GM12878 (cell line): ENCODE data around the gene LNX2. TPM values are rescaled to one million over a fixed set of nuclear protein-coding genes. Genes with fewer than 3 reads are reported as not detected.

Source experiments
- ATAC-seq: fragments of 200-7000 bp; cut with Tn5 transposase; 3 replicates; pipeline ENCODE4 v1.9.1; 2020; ENCODE audit warnings: mild to moderate bottlenecking, moderate library complexity
- Bru-seq: library from RNA; stranded (reverse); fragments of 400-500 nt; gene quantifications from one replicate; lab custom pipeline; 2021; lab: Mats Ljungman, UMichigan
- BruChase-seq, 2 experiments: library from RNA; stranded (reverse); fragments of 400-500 nt; gene quantifications; one replicate each; lab custom pipeline; 2021; lab: Mats Ljungman, UMichigan
- BruUV-seq: library from RNA; stranded (reverse); fragments of 400-500 nt; replicated peaks from 2 replicates; lab custom pipeline; 2021; lab: Mats Ljungman, UMichigan
- CTCF ChIA-PET: fragments of 300-600 bp; sonication (Branson Sonifier 250); formaldehyde crosslinking; extraction: SDS; loops from one replicate; lab custom pipeline; 2021; ENCODE audit warnings: inconsistent platforms; lab: Yijun Ruan, JAX
- POLR2A ChIA-PET: fragments of 350-600 bp; formaldehyde crosslinking; extraction: SDS; loops from one replicate; lab custom pipeline; 2021; ENCODE audit warnings: inconsistent platforms; lab: Charles Lee
- RAD21 ChIA-PET: fragments of 300-600 bp; sonication (Branson Sonifier 250); formaldehyde crosslinking; loops from one replicate; lab custom pipeline; 2023; ENCODE audit warnings: antibody characterized with exemption; ENCODE audit not compliant: unreplicated experiment; lab: Charles Lee
- SMC1A ChIA-PET: fragments of 300-600 bp; sonication (Branson Sonifier 250); formaldehyde crosslinking; loops from one replicate; lab custom pipeline; 2023; ENCODE audit not compliant: unreplicated experiment, uncharacterized antibody; lab: Charles Lee
- DNase-seq: peaks from one replicate; pipeline ENCODE4 v3.0.0-alpha.2; 2011; ENCODE audit warnings: low read depth, low spot score
- FAIRE-seq: peaks from 3 replicates; lab custom pipeline; 2011; peaks lifted over from hg19 to GRCh38; lab: Jason Lieb, UNC
- H2AFZ ChIP-seq: 2 replicates; pipeline ENCODE4 v1.6.0; 2011; ENCODE audit warnings: low read depth, low read length, control low read depth; ENCODE audit not compliant: control insufficient read depth
- H3K27ac ChIP-seq: 2 replicates; pipeline ENCODE4 v1.5.1; 2011; ENCODE audit warnings: control low read depth; ENCODE audit not compliant: control insufficient read depth, insufficient read depth
- H3K27me3 ChIP-seq, 2 experiments: replicated peaks in 1 of 2; 2 replicates each; pipeline versions ENCODE4 v1.6.0 to v1.6.1; 2011; ENCODE audit warnings: low read length in 1 of 2; ENCODE audit not compliant: control insufficient read depth in 2 of 2, insufficient read depth in 2 of 2
- H3K36me3 ChIP-seq, 2 experiments: 2 replicates each; pipeline ENCODE4 v1.5.1; 2011; ENCODE audit warnings: low read length in 1 of 2; ENCODE audit not compliant: control insufficient read depth in 2 of 2, insufficient read depth in 2 of 2
- H3K4me1 ChIP-seq: 2 replicates; pipeline ENCODE4 v1.6.1; 2011; ENCODE audit warnings: mild to moderate bottlenecking, low read length, moderate library complexity, mixed read lengths; ENCODE audit not compliant: control insufficient read depth, insufficient read depth
- H3K4me2 ChIP-seq: 2 replicates; pipeline ENCODE4 v1.6.0; 2011; ENCODE audit warnings: control low read depth; ENCODE audit not compliant: control insufficient read depth, insufficient read depth
- H3K4me3 ChIP-seq: fragments of 200-600 bp; sonication (generic); 2 replicates; pipeline ENCODE4 v1.5.1; 2016
- H3K79me2 ChIP-seq: 2 replicates; pipeline ENCODE4 v1.6.0; 2011; ENCODE audit warnings: low read length; ENCODE audit not compliant: control insufficient read depth, insufficient read depth
- H3K9ac ChIP-seq: 2 replicates; pipeline ENCODE4 v1.8.0; 2011; ENCODE audit warnings: low read length, control low read depth, mixed read lengths; ENCODE audit not compliant: control insufficient read depth, insufficient read depth
- H3K9me3 ChIP-seq: replicated peaks from 3 replicates; pipeline ENCODE4 v1.5.1; 2011; ENCODE audit warnings: mild to moderate bottlenecking, low read length; ENCODE audit not compliant: control insufficient read depth, insufficient read depth
- H4K20me1 ChIP-seq: 2 replicates; pipeline ENCODE4 v1.6.0; 2011; ENCODE audit not compliant: control insufficient read depth, insufficient read depth
- ATF7 ChIP-seq: fragments of 450-650 bp; IDR thresholded peaks from 2 replicates; pipeline ENCODE4 v1.6.1; 2016; ENCODE audit warnings: low read depth, mild to moderate bottlenecking
- CHD4 ChIP-seq: fragments of 200-600 bp; sonication (generic); IDR thresholded peaks from 2 replicates; pipeline ENCODE4 v1.6.1; 2016; ENCODE audit warnings: mild to moderate bottlenecking
- EGR1 ChIP-seq, 2 experiments: IDR thresholded peaks; 1 replicate in 1 of 2; 2 replicates in 1 of 2; pipeline ENCODE4 v1.6.1; 2011 to 2012; ENCODE audit warnings: low read depth in 2 of 2, low read length in 2 of 2, borderline replicate concordance in 1 of 2, mild to moderate bottlenecking in 1 of 2, moderate library complexity in 1 of 2
- ETV6 ChIP-seq, 2 experiments: fragments of 450-650 bp in 1 of 2; IDR thresholded peaks in 1 of 2; conservative IDR thresholded peaks in 1 of 2; 2 replicates each; pipeline ENCODE4 v1.6.1; 2014; ENCODE audit warnings: antibody characterized with exemption in 1 of 2, borderline replicate concordance in 1 of 2, low read depth in 1 of 2, mild to moderate bottlenecking in 1 of 2, moderate library complexity in 1 of 2
- FOS ChIP-seq: IDR thresholded peaks from 3 replicates; pipeline ENCODE4 v1.6.1; 2011; ENCODE audit warnings: borderline replicate concordance; ENCODE audit not compliant: insufficient read length; ENCODE audit errors: extremely low read depth
- KAT2A ChIP-seq: conservative IDR thresholded peaks from 2 replicates; pipeline ENCODE4 v1.6.1; 2011; ENCODE audit warnings: low read depth, low read length; ENCODE audit not compliant: control insufficient read depth
- MLLT1 ChIP-seq: fragments of 450-650 bp; IDR thresholded peaks from 2 replicates; pipeline ENCODE4 v1.6.1; 2016; ENCODE audit warnings: mild to moderate bottlenecking
- NFYB ChIP-seq: IDR thresholded peaks from 2 replicates; pipeline ENCODE4 v1.6.1; 2011; ENCODE audit warnings: low read depth, mild to moderate bottlenecking, low read length, improper control_type of control experiment, moderate library complexity; ENCODE audit not compliant: insufficient read depth
- PKNOX1 ChIP-seq: fragments of 450-650 bp; IDR thresholded peaks from 2 replicates; pipeline ENCODE4 v1.6.1; 2016; ENCODE audit warnings: mild to moderate bottlenecking
- RAD21 ChIP-seq: IDR thresholded peaks from 2 replicates; pipeline ENCODE4 v1.6.1; 2011; ENCODE audit warnings: mild to moderate bottlenecking, low read depth, low read length, moderate library complexity; ENCODE audit not compliant: insufficient read depth
- RFX5 ChIP-seq: IDR thresholded peaks from 2 replicates; pipeline ENCODE4 v1.6.1; 2011; ENCODE audit warnings: low read depth, low read length, improper control_type of control experiment
- RUNX3 ChIP-seq: IDR thresholded peaks from 2 replicates; pipeline ENCODE4 v1.6.1; 2012; ENCODE audit warnings: low read length, inconsistent platforms
- SMAD5 ChIP-seq: IDR thresholded peaks from 2 replicates; pipeline ENCODE4 v1.6.1; 2016; ENCODE audit warnings: antibody characterized with exemption, low read depth
- SP1 ChIP-seq: IDR thresholded peaks from one replicate; pipeline ENCODE4 v1.6.1; 2011; ENCODE audit warnings: low read depth, low read length
- TAF1 ChIP-seq: IDR thresholded peaks from 2 replicates; pipeline ENCODE4 v1.6.1; 2011; ENCODE audit warnings: mild to moderate bottlenecking, low read depth, low read length, borderline replicate concordance
- WGBS: methylation state at CpG from one replicate; pipeline ENCODE4 v1.1.6; 2016; ENCODE audit warnings: low lambda C conversion rate; ENCODE audit not compliant: insufficient replicate concordance, insufficient coverage; ENCODE audit errors: missing lambda C conversion rate; 5-methylcytosine and 5-hydroxymethylcytosine counted together
- in situ Hi-C: fragments of 300-500 bp; cut with MboI; formaldehyde crosslinking; loops from 9 replicates; pipeline ENCODE4 v1.14.3; 2018; ENCODE audit warnings: mixed read lengths
- intact Hi-C: fragments of 100-400 bp; cut with micrococcal nuclease; formaldehyde crosslinking; loops from one replicate; pipeline ENCODE4 v1.14.2; 2022; ENCODE audit not compliant: unreplicated experiment
- long read RNA-seq, 2 experiments: library from polyadenylated mRNA; unstranded; transcript quantifications; one replicate each; pipeline ENCODE4 v2.0.0, GENCODE V29; 2019 to 2020
- polyA minus RNA-seq, 3 experiments: library from RNA; depleted of rRNA, polyadenylated mRNA; stranded (reverse); fragments of >200 nt; gene quantifications; 2 replicates each; pipeline ENCODE4 v1.2.3, GENCODE V29; 2011
- polyA plus RNA-seq, 11 experiments: library from polyadenylated mRNA; depleted of rRNA in 4 of 11; unstranded in 6 of 11; stranded (reverse) in 5 of 11; fragments of >200 nt; fragmentation: Nextera tagmentation in 4 of 11; fragmentation: Illumina TruSeq in 1 of 11; extraction: Ambion mirVana in 4 of 11; extraction: Trizol in 1 of 11; gene quantifications; 1 replicate in 1 of 11; 2 replicates in 10 of 11; pipeline versions ENCODE4 v1.2.1 to v1.2.3, GENCODE V29; 2011 to 2016; ENCODE audit warnings: inconsistent platforms in 2 of 11, missing spikeins in 2 of 11, low read depth in 1 of 11
- total RNA-seq, 4 experiments: library from RNA; depleted of rRNA in 3 of 4; stranded (reverse); fragments of >200 nt in 3 of 4; fragmentation: Illumina TruSeq in 1 of 4; extraction: Trizol in 1 of 4; gene quantifications; 2 replicates each; pipeline versions ENCODE4 v1.2.1 to v1.2.3, GENCODE V29; 2013 to 2021

LNX2 gene
- total RNA-seq (2013; cell fraction: nucleolus; rRNA removed) = 11.8 and 12.8 TPM in 2 replicates
- total RNA-seq (2014; rRNA removed) (5.2 and 5.4 TPM in 2 replicates), total RNA-seq (2014; rRNA removed; fragmentation: Illumina TruSeq; extraction: Trizol) (6.2 and 6.3 TPM in 2 replicates), total RNA-seq (2021) (4.7 and 4.8 TPM in 2 replicates), polyA plus RNA-seq (2011; rRNA removed) (7.7 and 7.9 TPM in 2 replicates), polyA plus RNA-seq (2014; fragmentation: Illumina TruSeq; extraction: Trizol) (5.9 and 6.5 TPM in 2 replicates), polyA plus RNA-seq (2014; fragmentation: Nextera tagmentation; extraction: Ambion mirVana) (1 to 10 TPM; 1.3 to 1.9 TPM), polyA plus RNA-seq (2014; rRNA removed) (3.5 and 3.7 TPM in 2 replicates), polyA plus RNA-seq (2016; fragmentation: Nextera tagmentation; extraction: Ambion mirVana) (1 to 10 TPM; 4.0 to 4.1 TPM), polyA minus RNA-seq (2011; rRNA and poly(A)+ RNA removed) (9.5 and 11.3 TPM in 2 replicates), Bru-seq, nascent RNA (percentile 76 among the genes with signal in this experiment), BruChase-seq, experiment 1, labeled RNA remaining after a 6-hour chase (percentile 65 among the genes with signal in this experiment), BruChase-seq, experiment 2, labeled RNA remaining after a 2-hour chase (percentile 71 among the genes with signal in this experiment)
- 1.5 TPM for polyA plus RNA-seq (2011; ENCODE audit: low read depth)
- polyA plus RNA-seq (2011; cell fraction: cytosol; rRNA removed) = 3.9 and 4.7 TPM in 2 replicates
- polyA plus RNA-seq (2011; cell fraction: nucleus; rRNA removed) = 5.9 and 6.0 TPM in 2 replicates
- 1.8 and 2.6 TPM in 2 replicates for polyA plus RNA-seq (2012)
- 3.5 and 4.0 TPM in 2 replicates for polyA minus RNA-seq (2011; cell fraction: cytosol; rRNA and poly(A)+ RNA removed)
- polyA minus RNA-seq (2011; cell fraction: nucleus; rRNA and poly(A)+ RNA removed) = 5.4 and 10.2 TPM in 2 replicates
- long read RNA-seq, experiment 1, partial matches to known transcripts = 1 of 1 reads
- long read RNA-seq, experiment 1, other reads (novel, unspliced or antisense) = 0 of 1 reads
- long read RNA-seq, experiment 2, partial matches to known transcripts = 0 of 2 reads
- long read RNA-seq, experiment 2, other reads (novel, unspliced or antisense) = 2 of 2 reads

- H2AFZ ChIP-seq = peak within 1 kb of the TSS; percentile 84
- peaks cover 3% of the 10 kb centered on the region; the same call in 1 of the 2 replicates for H4K20me1 ChIP-seq
- H3K4me1 ChIP-seq = peaks cover 8% of the 10 kb centered on the region
- ATAC-seq (peak; percentile 94), DNase-seq (peak; percentile 80), FAIRE-seq (no peak)
- RAD21 ChIA-PET = interaction anchor here (0.6 to 6.0 kb wide), 14 partner anchors 9 to 452 kb away, joined by 3 to 33 read pairs (median 4); partner anchors contain the start of gene MTIF3
- H3K36me3 ChIP-seq = no peaks in the 10 kb centered on the region
- POLR2A ChIA-PET = interaction anchor here (0.6 to 7.2 kb wide), 17 partner anchors 9 to 912 kb away, joined by 3 to 55 read pairs (median 4); no protein-coding TSS in a partner anchor
- peak within 1 kb of the TSS; percentile 84 for H3K27ac ChIP-seq
- H3K4me2 ChIP-seq = peak within 1 kb of the TSS; percentile 81
- peaks cover 68% of the 10 kb centered on the region for H3K79me2 ChIP-seq
- intact Hi-C loops = loop anchor here (1.0 to 5.0 kb wide), 3 partner anchors 170 to 368 kb away; partner anchors contain the start of genes MTIF3 and RPL21
- SMC1A ChIA-PET = interaction anchor here (1.0 to 3.2 kb wide), 11 partner anchors 8 to 88 kb away, joined by 3 to 35 read pairs (median 4); no protein-coding TSS in a partner anchor
- in situ Hi-C loops = no loop called here
- CTCF ChIA-PET = interaction anchor here (1.1 to 3.8 kb wide), 4 partner anchors 14 to 195 kb away, joined by 3 to 27 read pairs (median 4); no protein-coding TSS in a partner anchor
- H3K4me3 ChIP-seq = peak within 1 kb of the TSS; percentile 97
- BruUV-seq = no TSS peak
- under 1% methylated on average over 72 of the region's 79 CpGs for WGBS
- H3K9ac ChIP-seq = peak within 1 kb of the TSS; percentile 94
- no peaks in the 10 kb centered on the region for H3K9me3 ChIP-seq
- no peaks in the 10 kb centered on the region for H3K27me3 ChIP-seq
- TF ChIP-seq FOS = peak; percentile 50
- TF ChIP-seq EGR1 (IDR thresholded peaks at IDR 0.05; ENCODE audit: borderline replicate concordance in 1 of 2, low read depth in 2 of 2, low read length in 2 of 2) = peak in 1 of 2 experiments; percentile 60; a peak in 2 of 3 replicates
- no peak for TF ChIP-seq ATF7
- TF ChIP-seq PKNOX1 = peak; percentile 93
- peak; percentile 90 for TF ChIP-seq NFYB
- TF ChIP-seq TAF1 = 0 out of 2 replicates have a peak, but pooled peaks have one; percentile 26
- 0 out of 2 replicates have a peak, but pooled peaks have one; percentile 23 for TF ChIP-seq SMAD5
- TF ChIP-seq RFX5 = peak; percentile 37; the same call in 1 of the 2 replicates
- TF ChIP-seq RAD21 = no peak
- TF ChIP-seq RUNX3 = peak; percentile 26; the same call in 1 of the 2 replicates
- TF ChIP-seq ETV6 (conservative IDR thresholded peaks at IDR 0.05 in 1 of 2, IDR thresholded peaks at IDR 0.05 in 1 of 2; ENCODE audit: borderline replicate concordance in 1 of 2, low read depth in 1 of 2) = no peak
- TF ChIP-seq CHD4 = no peak
- no peak for TF ChIP-seq KAT2A
- TF ChIP-seq MLLT1 = 0 out of 2 replicates have a peak, but pooled peaks have one; percentile 48
- peak; percentile 95 for TF ChIP-seq SP1
These were observed at the start of gene LNX2 for GRCh38 chr13:27620377-27621115. LNX2 (minus strand) TSS chr13:27620529; CDS start chr13:27581703, 38,826 bp downstream.
